ENCODE results near the gene CHURC1.

The CHURC1 gene

DNA sequence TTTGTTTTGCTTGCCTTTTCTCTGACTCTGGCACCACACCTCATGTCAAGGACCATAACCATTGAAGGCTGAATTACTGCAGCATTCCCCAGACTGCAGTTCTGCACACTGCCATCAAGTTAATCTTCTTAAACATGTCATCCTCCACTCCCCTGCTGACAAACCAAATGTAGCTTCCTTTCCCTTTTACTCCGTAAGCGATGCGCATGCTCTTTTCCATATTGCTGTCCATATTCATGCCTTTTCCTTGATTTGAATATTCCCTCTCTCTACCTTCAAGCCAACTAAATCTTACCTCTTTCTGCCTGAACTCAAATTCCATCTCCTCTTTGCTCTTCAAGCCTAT lies 14.7 kb downstream of the CHURC1 start:
- peak overlapping the region; percentile 71 to 83 for H3K27ac ChIP-seq
- no peak for DNase-seq (ENCODE audit: low spot score)
- H3K4me3 ChIP-seq = no peak overlapping the region
- TF ChIP-seq, protein P1, sequence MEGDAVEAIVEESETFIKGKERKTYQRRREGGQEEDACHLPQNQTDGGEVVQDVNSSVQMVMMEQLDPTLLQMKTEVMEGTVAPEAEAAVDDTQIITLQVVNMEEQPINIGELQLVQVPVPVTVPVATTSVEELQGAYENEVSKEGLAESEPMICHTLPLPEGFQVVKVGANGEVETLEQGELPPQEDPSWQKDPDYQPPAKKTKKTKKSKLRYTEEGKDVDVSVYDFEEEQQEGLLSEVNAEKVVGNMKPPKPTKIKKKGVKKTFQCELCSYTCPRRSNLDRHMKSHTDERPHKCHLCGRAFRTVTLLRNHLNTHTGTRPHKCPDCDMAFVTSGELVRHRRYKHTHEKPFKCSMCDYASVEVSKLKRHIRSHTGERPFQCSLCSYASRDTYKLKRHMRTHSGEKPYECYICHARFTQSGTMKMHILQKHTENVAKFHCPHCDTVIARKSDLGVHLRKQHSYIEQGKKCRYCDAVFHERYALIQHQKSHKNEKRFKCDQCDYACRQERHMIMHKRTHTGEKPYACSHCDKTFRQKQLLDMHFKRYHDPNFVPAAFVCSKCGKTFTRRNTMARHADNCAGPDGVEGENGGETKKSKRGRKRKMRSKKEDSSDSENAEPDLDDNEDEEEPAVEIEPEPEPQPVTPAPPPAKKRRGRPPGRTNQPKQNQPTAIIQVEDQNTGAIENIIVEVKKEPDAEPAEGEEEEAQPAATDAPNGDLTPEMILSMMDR (IDR thresholded peaks at IDR 0.05) = no peak

- H3K4me3 ChIP-seq = no peak overlapping the region
- peak overlapping the region; percentile 71 to 83 for H3K27ac ChIP-seq
- TF ChIP-seq, protein P1 (IDR thresholded peaks at IDR 0.05) = no peak
- no peak for DNase-seq (ENCODE audit: low spot score)
These were observed 16.0 kb downstream of the CHURC1 start for GRCh38 chr14:64930085-64930843.

GRCh38 chr14:64931123-64931522 lies 16.9 kb downstream of the CHURC1 start:
- Histone ChIP-seq H3K4me3 (no peak overlapping the region), H3K27ac (peak overlapping the region; percentile 71 to 83)
- TF ChIP-seq, protein P1 (IDR thresholded peaks at IDR 0.05) = no peak
- no peak for DNase-seq (ENCODE audit: low spot score)

DNA sequence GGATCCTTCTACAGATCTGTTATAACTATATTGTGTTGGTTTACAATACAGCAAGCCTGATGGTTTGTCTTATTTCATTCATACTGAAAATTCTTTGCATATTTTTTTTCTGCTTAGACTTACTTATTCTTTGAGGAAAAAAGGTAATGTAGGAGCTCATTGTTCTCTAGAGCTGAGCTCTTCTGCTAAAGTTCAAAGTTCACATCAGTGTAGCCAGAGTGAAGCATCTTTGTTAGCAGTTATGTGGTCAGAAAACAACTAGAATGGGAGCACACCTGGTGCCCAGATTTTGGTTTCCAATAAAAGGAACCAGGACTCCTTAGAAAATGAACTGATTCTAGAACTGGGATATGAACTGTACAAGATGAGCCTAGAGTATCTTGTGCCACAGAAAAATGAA lies 18.0 kb downstream of the CHURC1 start:
- no peak overlapping the region for H3K4me3 ChIP-seq
- no peak for DNase-seq (ENCODE audit: low spot score)
- TF ChIP-seq, protein P1 (IDR thresholded peaks at IDR 0.05) = no peak
- peak overlapping the region; percentile 71 to 83 for H3K27ac ChIP-seq

DNA sequence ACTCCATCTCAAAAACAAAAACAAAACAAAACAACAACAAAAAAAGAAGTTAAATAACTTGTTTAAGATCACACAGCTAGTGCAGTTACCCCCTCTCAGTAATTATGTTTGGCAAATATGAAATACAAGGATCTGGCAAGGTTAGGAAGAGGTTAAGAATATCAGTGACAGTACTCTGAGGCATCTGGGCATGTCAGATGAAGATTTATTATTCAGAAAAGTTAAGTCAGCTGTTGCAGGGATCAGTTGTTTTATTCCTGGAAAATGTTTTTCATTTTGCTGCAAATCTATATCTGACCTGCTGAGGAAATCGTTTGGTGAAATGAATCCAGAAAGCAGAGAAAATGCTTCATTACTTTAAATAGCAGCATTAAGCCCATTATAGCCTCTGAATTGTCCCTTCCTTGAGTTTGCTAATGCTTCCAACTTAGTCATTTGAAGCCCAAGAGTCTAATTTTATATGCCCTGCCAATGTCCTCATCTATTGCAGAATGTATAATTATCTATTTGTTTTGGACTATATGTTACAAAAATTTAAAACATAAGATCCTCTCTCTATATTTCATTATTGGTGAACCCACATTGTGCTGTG lies 20.2 kb downstream of the CHURC1 start:
- H3K4me3 ChIP-seq = no peak overlapping the region
- DNase-seq (ENCODE audit: low spot score) = no peak
- TF ChIP-seq, protein P1 (IDR thresholded peaks at IDR 0.05) = no peak
- H3K27ac ChIP-seq = peak overlapping the region; percentile 58 to 70

DNA sequence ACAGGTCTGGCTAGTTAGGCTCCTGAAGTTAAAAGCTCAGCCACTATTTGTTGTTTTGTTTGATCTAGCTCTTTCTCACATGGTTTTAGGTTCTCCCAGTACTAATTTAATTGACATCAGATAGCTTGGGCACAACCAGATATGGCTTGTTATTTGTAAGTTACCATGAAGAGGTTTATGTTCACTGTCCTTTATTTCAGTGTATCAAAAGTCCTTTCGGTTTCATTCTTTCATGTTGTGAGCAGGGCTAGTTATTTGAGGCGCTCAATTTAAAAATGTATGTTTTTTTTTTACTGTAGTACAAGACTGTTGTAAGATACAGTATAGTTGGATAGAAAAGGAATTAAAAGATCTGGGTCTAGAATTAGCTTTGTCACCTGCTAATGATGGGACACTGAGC lies 21.3 kb downstream of the CHURC1 start:
- no peak overlapping the region for H3K4me3 ChIP-seq
- DNase-seq (ENCODE audit: low spot score) = no peak
- TF ChIP-seq, protein P1 (IDR thresholded peaks at IDR 0.05) = no peak
- peak overlapping the region; percentile 58 to 70 for H3K27ac ChIP-seq
